ENCODE data around the gene CDC7. TPM values are rescaled to one million over a fixed set of nuclear protein-coding genes. Genes with fewer than 3 reads are reported as not detected.

The CDC7 gene
- total RNA-seq, 1 donor from 2014 or later = 3.9 TPM

DNA sequence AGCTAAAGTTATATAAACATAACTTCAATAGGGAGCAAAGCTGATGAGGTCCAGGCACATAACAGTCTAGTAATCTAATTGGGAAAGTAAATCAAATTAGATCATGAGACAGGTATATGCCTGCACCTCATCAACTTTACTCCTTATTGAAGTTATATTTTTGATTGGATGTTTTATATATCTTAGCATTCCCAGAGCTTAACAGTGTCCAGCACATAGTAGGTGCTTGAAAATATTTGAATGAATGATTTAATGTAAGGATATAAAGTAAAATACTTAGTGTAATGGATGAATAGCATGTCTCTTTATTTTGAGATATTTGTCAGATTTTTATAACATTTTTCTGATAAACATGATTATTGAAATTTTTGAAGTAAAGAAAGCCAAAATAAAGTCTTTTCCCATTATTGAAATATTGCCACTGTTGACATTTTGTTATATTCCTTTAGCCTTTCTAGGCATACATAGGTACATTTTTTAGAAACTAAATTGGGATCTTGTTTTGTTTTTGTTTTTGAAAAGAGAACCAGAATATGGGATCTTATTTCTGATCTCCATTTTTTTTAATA lies 2.8 kb downstream of the CDC7 start:
- H3K27ac Mint-ChIP-seq (ENCODE audit: unreplicated experiment) = no peak overlapping the region
- H3K4me1 Mint-ChIP-seq (ENCODE audit: low read depth) = peaks cover 17% of the 10 kb centered on the region
- TF ChIP-seq, protein P1, sequence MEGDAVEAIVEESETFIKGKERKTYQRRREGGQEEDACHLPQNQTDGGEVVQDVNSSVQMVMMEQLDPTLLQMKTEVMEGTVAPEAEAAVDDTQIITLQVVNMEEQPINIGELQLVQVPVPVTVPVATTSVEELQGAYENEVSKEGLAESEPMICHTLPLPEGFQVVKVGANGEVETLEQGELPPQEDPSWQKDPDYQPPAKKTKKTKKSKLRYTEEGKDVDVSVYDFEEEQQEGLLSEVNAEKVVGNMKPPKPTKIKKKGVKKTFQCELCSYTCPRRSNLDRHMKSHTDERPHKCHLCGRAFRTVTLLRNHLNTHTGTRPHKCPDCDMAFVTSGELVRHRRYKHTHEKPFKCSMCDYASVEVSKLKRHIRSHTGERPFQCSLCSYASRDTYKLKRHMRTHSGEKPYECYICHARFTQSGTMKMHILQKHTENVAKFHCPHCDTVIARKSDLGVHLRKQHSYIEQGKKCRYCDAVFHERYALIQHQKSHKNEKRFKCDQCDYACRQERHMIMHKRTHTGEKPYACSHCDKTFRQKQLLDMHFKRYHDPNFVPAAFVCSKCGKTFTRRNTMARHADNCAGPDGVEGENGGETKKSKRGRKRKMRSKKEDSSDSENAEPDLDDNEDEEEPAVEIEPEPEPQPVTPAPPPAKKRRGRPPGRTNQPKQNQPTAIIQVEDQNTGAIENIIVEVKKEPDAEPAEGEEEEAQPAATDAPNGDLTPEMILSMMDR (IDR thresholded peaks at IDR 0.05) = no peak
- DNase-seq (ENCODE audit: low spot score) = no peak
- no peaks in the 10 kb centered on the region for H3K36me3 Mint-ChIP-seq (ENCODE audit: low read depth)
- H3K27me3 Mint-ChIP-seq (ENCODE audit: low read depth) = no peaks in the 10 kb centered on the region
- no peak overlapping the region for H3K4me3 Mint-ChIP-seq (ENCODE audit: unreplicated experiment)
- no peaks in the 10 kb centered on the region for H3K9me3 Mint-ChIP-seq (ENCODE audit: low read depth)

DNA sequence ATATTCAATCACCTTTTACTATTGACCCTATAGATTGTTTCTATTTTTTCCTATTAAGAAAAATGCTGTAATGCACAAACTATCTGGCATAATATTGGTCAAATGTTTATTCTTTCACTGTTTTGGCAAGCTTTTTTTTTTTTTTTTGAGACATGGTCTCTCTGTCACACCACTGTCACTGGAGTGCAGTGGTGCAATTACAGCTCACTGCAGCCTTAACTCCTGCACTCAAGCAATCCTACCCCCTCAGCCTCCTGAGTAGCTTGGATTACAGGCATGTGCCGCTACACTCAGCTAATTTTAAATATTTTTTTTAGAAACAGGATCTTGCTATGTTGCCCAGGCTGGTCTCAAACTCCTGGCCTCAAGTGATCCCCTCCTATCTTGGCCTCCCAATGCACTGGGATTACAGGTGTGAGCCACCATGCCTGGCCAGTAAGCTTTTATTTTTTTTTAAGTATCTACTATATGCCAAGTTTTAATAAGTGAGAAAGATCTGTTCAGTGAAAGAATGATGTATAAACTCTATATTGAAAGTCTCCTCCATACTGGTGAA lies 3.4 kb downstream of the CDC7 start:
- TF ChIP-seq, protein P1 (IDR thresholded peaks at IDR 0.05) = no peak
- Mint-ChIP-seq H3K4me3 (ENCODE audit: unreplicated experiment) (no peak overlapping the region), H3K27me3 (ENCODE audit: low read depth) (no peaks in the 10 kb centered on the region), H3K27ac (ENCODE audit: unreplicated experiment) (no peak overlapping the region), H3K4me1 (ENCODE audit: low read depth) (peaks cover 17% of the 10 kb centered on the region), H3K36me3 (ENCODE audit: low read depth) (no peaks in the 10 kb centered on the region), H3K9me3 (ENCODE audit: low read depth) (no peaks in the 10 kb centered on the region)
- no peak for DNase-seq (ENCODE audit: low spot score)

DNA sequence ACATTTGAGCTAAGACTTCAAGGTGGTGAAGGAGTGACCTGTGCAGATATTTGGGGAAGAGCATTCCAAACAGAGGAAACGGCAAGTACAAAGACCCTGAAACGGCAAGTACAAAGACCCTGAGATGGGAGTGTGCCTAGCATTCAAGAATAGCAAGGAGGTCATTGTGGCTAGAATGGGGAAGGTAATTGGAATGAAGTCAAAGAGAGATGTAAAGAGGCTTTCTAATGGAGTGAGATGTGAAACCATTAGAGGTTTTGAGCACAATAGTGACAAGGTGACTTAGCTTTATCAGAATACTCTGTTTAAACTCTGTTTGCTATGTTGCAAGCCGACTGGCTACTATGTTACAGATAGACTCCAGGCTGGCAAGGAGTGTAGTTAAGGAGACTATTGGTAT lies 4.4 kb downstream of the CDC7 start:
- no peak overlapping the region for H3K4me3 Mint-ChIP-seq (ENCODE audit: unreplicated experiment)
- no peak overlapping the region for H3K27ac Mint-ChIP-seq (ENCODE audit: unreplicated experiment)

DNA sequence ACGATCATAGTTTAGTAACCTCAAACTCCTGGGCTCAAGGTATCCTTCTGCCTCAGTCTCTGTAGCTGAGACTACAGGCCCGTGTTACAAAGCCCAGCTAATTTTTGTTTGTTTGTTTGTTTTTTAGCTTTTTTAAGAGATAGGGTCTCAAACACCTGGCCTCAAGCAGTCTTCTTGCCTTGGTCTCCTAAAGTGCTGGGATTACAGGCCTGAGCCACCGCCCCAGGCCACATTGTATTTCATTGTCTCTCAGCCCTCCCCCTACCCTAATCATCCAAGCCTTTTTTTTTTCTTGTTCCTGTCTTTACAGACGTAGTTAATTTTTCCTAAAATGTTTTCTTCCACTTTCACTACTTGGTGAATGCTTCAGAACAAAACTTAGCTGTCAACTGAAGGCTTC lies 5.4 kb downstream of the CDC7 start:
- Mint-ChIP-seq H3K9me3 (ENCODE audit: low read depth) (no peaks in the 10 kb centered on the region), H3K27ac (ENCODE audit: unreplicated experiment) (no peak overlapping the region), H3K36me3 (ENCODE audit: low read depth) (no peaks in the 10 kb centered on the region), H3K4me3 (ENCODE audit: unreplicated experiment) (no peak overlapping the region), H3K4me1 (ENCODE audit: low read depth) (peaks cover 17% of the 10 kb centered on the region), H3K27me3 (ENCODE audit: low read depth) (no peaks in the 10 kb centered on the region)
- DNase-seq (ENCODE audit: low spot score) = no peak
- TF ChIP-seq, protein P1 (IDR thresholded peaks at IDR 0.05) = no peak

More for the DNA sequence above, 4.4 kb downstream of the CDC7 start:
- TF ChIP-seq, protein P1 (IDR thresholded peaks at IDR 0.05) = no peak
- no peaks in the 10 kb centered on the region for H3K27me3 Mint-ChIP-seq (ENCODE audit: low read depth)
- no peaks in the 10 kb centered on the region for H3K36me3 Mint-ChIP-seq (ENCODE audit: low read depth)
- no peaks in the 10 kb centered on the region for H3K9me3 Mint-ChIP-seq (ENCODE audit: low read depth)
- peaks cover 17% of the 10 kb centered on the region for H3K4me1 Mint-ChIP-seq (ENCODE audit: low read depth)
- no peak for DNase-seq (ENCODE audit: low spot score)

DNA sequence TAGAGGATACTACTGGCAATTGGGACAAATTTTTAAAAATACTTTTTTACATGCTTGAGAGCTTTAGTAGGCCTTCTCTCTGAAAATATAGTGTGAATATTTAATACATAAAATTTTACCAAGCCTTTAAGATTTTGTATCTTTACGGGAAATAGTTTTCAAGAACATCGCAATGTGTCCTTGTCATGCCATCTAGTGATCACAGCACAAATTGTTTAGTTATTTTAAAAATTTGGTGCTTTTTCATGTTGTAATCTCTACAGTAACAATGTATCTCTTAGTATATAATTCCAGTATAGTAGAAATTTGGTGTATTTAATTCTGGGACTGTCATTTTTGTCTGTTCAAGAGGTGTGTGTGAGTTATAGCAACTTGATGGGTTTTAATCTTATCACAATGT lies 6.7 kb downstream of the CDC7 start:
- Mint-ChIP-seq H3K36me3 (ENCODE audit: low read depth) (no peaks in the 10 kb centered on the region), H3K27ac (ENCODE audit: unreplicated experiment) (no peak overlapping the region), H3K27me3 (ENCODE audit: low read depth) (no peaks in the 10 kb centered on the region), H3K4me3 (ENCODE audit: unreplicated experiment) (no peak overlapping the region), H3K9me3 (ENCODE audit: low read depth) (no peaks in the 10 kb centered on the region), H3K4me1 (ENCODE audit: low read depth) (peaks cover 7% of the 10 kb centered on the region)
- TF ChIP-seq, protein P1 (IDR thresholded peaks at IDR 0.05) = peak; percentile 67
- DNase-seq (ENCODE audit: low spot score) = no peak
